Central memory CD4-positive, alpha-beta T cell (primary cell): ENCODE results near the gene UCHL1.
A peak's percentile ranks its signal among the peaks of the same experiment; 100 is the strongest.
"Not testable (repeated sequence)": the region's sequence is repeated elsewhere in the genome, so short reads cannot be mapped to it uniquely, and the experiment has no call there.

Experiments
- DNase-seq: peaks from one replicate; pipeline ENCODE4 v3.0.0; 2022

Gene UCHL1

GRCh38 chr4:41241919-41242318, 14.8 kb upstream of the UCHL1 start:
- no peak for DNase-seq

- no peak for DNase-seq
Observed at GRCh38 chr4:41245983-41246382, 10.7 kb upstream of the UCHL1 start.

- no peak for DNase-seq
Observed at GRCh38 chr4:41256131-41256739, 493 bp upstream of the UCHL1 start.

GRCh38 chr4:41257257-41257901, 651 bp downstream of the UCHL1 start:
- no peak for DNase-seq

GRCh38 chr4:41257906-41258305, 1.2 kb downstream of the UCHL1 start:
- no peak for DNase-seq

GRCh38 chr4:41258783-41259182, 2.1 kb downstream of the UCHL1 start:
- no peak for DNase-seq

GRCh38 chr4:41260116-41260733, 3.5 kb downstream of the UCHL1 start:
- DNase-seq = no peak

GRCh38 chr4:41262198-41262597, 5.5 kb downstream of the UCHL1 start:
- no peak for DNase-seq

GRCh38 chr4:41264212-41264611, 7.5 kb downstream of the UCHL1 start:
- DNase-seq = no peak

- DNase-seq = no peak
Observed at GRCh38 chr4:41267997-41268396, 11.3 kb downstream of the UCHL1 start.

GRCh38 chr4:41268721-41269517, 12.2 kb downstream of the UCHL1 start:
- no peak for DNase-seq

GRCh38 chr4:41269682-41270081, 13.0 kb downstream of the UCHL1 start:
- DNase-seq = no peak

- not testable (repeated sequence) for DNase-seq
Observed at GRCh38 chr4:41275931-41276330, 19.2 kb downstream of the UCHL1 start.

- no peak for DNase-seq
Observed at GRCh38 chr4:41280010-41280409, 23.3 kb downstream of the UCHL1 start.

GRCh38 chr4:41281038-41281634, 24.4 kb downstream of the UCHL1 start:
- DNase-seq = peak; percentile 29

- DNase-seq = no peak
Observed at GRCh38 chr4:41282366-41282765, 25.6 kb downstream of the UCHL1 start.

GRCh38 chr4:41285202-41285863, 28.6 kb downstream of the UCHL1 start:
- DNase-seq = no peak

- DNase-seq = no peak
Observed at GRCh38 chr4:41285864-41286235, 29.1 kb downstream of the UCHL1 start.

GRCh38 chr4:41287005-41287404, 30.3 kb downstream of the UCHL1 start:
- DNase-seq = no peak

- DNase-seq = no peak
Observed at GRCh38 chr4:41287852-41288251, 31.1 kb downstream of the UCHL1 start.

- no peak for DNase-seq
Observed at GRCh38 chr4:41288254-41288653, 31.5 kb downstream of the UCHL1 start.

- DNase-seq = no peak
Observed at GRCh38 chr4:41290479-41290878, 33.8 kb downstream of the UCHL1 start.
